ENCODE data around the gene KRT10. TPM values are rescaled to one million over a fixed set of nuclear protein-coding genes. Genes with fewer than 3 reads are reported as not detected.

Gene KRT10
- total and polyA plus RNA-seq, 9 of the 15 experiments (the other 6 are each of a cell fraction or from before 2014, with no cell fraction given), result 47.0 to 179 (median 76.2) TPM

- Histone ChIP-seq H3K9me3 (replicated peaks; ENCODE audit: control insufficient read depth, insufficient read depth, low read depth, low read length) (no peaks in the 10 kb centered on the region), H3K9me1 (ENCODE audit: control insufficient read depth, insufficient read depth, low read length) (peaks cover 5% of the 10 kb centered on the region), H3K4me2 (ENCODE audit: insufficient read depth, low read length) (peak overlapping the region; percentile 92), H3K4me1 (replicated peaks in 1 of 2; ENCODE audit: control insufficient read depth in 2 of 2, insufficient read depth in 2 of 2, low read length in 2 of 2) (peaks cover 14 to 37% of the 10 kb centered on the region in 2 experiments), H3K36me3 (ENCODE audit: control insufficient read depth, insufficient read depth, low read length) (peaks cover 34% of the 10 kb centered on the region), H3K9ac (ENCODE audit: insufficient read depth in 1 of 2, low read depth in 2 of 2, low read length in 2 of 2) (peak overlapping the region; percentile 78 to 97), H3K79me2 (ENCODE audit: control insufficient read depth, insufficient read depth, low read length) (peaks cover 69% of the 10 kb centered on the region), H3K27ac (ENCODE audit: extremely low read depth, low read depth, low read length) (peak overlapping the region; percentile 99), H3K4me3 (peak overlapping the region; percentile 67), H4K20me1 (replicated peaks; ENCODE audit: control insufficient read depth, insufficient read depth, low read length) (no peaks in the 10 kb centered on the region), H2AFZ (ENCODE audit: low read depth, low read length) (peak overlapping the region; percentile 35; the same call in 1 of the 2 replicates), H3K27me3 (ENCODE audit: control insufficient read depth in 2 of 2, insufficient read depth in 2 of 2, low read length in 2 of 2) (no peaks in the 10 kb centered on the region)
- POLR2A ChIA-PET, result interaction anchor here (0.7 to 2.0 kb wide), 12 partner anchors 8 to 875 kb away, joined by 3 to 14 read pairs (median 4); partner anchors contain the start of genes EIF1 and KRT20
- TSS peak; percentile 87 for BruUV-seq (replicated peaks)
- CTCF ChIA-PET (ENCODE audit: low intra/inter-chr PET ratio), result interaction anchor here (0.6 kb wide), 1 partner anchor 837 kb away, joined by 3 read pairs; no protein-coding TSS in a partner anchor
- ATAC-seq, result peak; percentile 72
- DNase-seq (ENCODE audit: extremely low read depth in 1 of 4, low spot score in 3 of 4), result peak in 3 of 4 experiments; percentile 15 to 68 (median 49)
- intact Hi-C loops (cut with micrococcal nuclease) (loop anchor here (1.0 to 5.0 kb wide), 2 partner anchors 9 to 848 kb away; no protein-coding TSS in a partner anchor), in situ Hi-C loops (cut with MboI) (no loop called here)
- peak; percentile 73 for FAIRE-seq
- WGBS (ENCODE audit: insufficient coverage, low coverage, missing lambda C conversion rate), result 0% methylated on average over 9 of the region's 9 CpGs
- TF ChIP-seq TAF1 (IDR thresholded peaks at IDR 0.05; ENCODE audit: control insufficient read depth, extremely low read depth, insufficient read depth, low read length, severe bottlenecking) (peak; percentile 46), ZNF12 (CRISPR knock-in tag; IDR thresholded peaks at IDR 0.05) (no peak), SMAD2 (IDR thresholded peaks at IDR 0.05; ENCODE audit: low read depth, low read length) (no peak), NCOA1 (IDR thresholded peaks at IDR 0.05; ENCODE audit: low read depth) (0 out of 2 replicates have a peak, but pooled peaks have one; percentile 4), KLF16 (IDR thresholded peaks at IDR 0.05) (no peak), SIN3A (IDR thresholded peaks at IDR 0.05; ENCODE audit: borderline replicate concordance in 2 of 2, control insufficient read depth in 1 of 2, low read depth in 2 of 2, low read length in 2 of 2) (peak in 1 of 2 experiments; percentile 38; a peak in 1 of 4 replicates), ATF1 (CRISPR knock-in tag; IDR thresholded peaks at IDR 0.05) (no peak), ATF1 (tag; IDR thresholded peaks at IDR 0.05) (no peak), GMEB1 (CRISPR knock-in tag; IDR thresholded peaks at IDR 0.05) (no peak), SMARCC2 (IDR thresholded peaks at IDR 0.05; ENCODE audit: low read depth) (peak; percentile 33; the same call in 1 of the 2 replicates), PPARD (CRISPR knock-in tag; IDR thresholded peaks at IDR 0.05) (no peak), NR2C2 (CRISPR knock-in tag; IDR thresholded peaks at IDR 0.05) (no peak), NR2C2 (tag; IDR thresholded peaks at IDR 0.05) (peak; percentile 38; the same call in 1 of the 2 replicates), GABPB1 (CRISPR knock-in tag; IDR thresholded peaks at IDR 0.05) (no peak), CREB3 (tag; conservative IDR thresholded peaks at IDR 0.05; ENCODE audit: low read depth) (no peak), MYC (IDR thresholded peaks at IDR 0.05; ENCODE audit: low read depth, low read length) (0 out of 2 replicates have a peak, but pooled peaks have one; percentile 13), MYC (CRISPR knock-in tag; IDR thresholded peaks at IDR 0.05; ENCODE audit: borderline replicate concordance, low read depth) (no peak), MCM3 (IDR thresholded peaks at IDR 0.05) (no peak)
- TF ChIP-seq, protein P1, sequence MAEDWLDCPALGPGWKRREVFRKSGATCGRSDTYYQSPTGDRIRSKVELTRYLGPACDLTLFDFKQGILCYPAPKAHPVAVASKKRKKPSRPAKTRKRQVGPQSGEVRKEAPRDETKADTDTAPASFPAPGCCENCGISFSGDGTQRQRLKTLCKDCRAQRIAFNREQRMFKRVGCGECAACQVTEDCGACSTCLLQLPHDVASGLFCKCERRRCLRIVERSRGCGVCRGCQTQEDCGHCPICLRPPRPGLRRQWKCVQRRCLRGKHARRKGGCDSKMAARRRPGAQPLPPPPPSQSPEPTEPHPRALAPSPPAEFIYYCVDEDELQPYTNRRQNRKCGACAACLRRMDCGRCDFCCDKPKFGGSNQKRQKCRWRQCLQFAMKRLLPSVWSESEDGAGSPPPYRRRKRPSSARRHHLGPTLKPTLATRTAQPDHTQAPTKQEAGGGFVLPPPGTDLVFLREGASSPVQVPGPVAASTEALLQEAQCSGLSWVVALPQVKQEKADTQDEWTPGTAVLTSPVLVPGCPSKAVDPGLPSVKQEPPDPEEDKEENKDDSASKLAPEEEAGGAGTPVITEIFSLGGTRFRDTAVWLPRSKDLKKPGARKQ (CRISPR knock-in tag; IDR thresholded peaks at IDR 0.05), result peak; percentile 62; the same call in 1 of the 2 replicates
These were observed 2.8 kb downstream of the KRT10 start for GRCh38 chr17:40819528-40820125.
